H9 (cell line): Measurements from ENCODE around the gene AFF2. TPM values are rescaled to one million over a fixed set of nuclear protein-coding genes. Genes with fewer than 3 reads are reported as not detected.

ENCODE experiments used
- DNase-seq: peaks from one replicate; pipeline ENCODE4 v3.0.0-alpha.2; 2017
- H2AFZ ChIP-seq: one replicate; pipeline ENCODE4 v1.6.1; 2013; ENCODE audit warnings: mild to moderate bottlenecking, low read length, control low read depth, moderate library complexity
- H2AK5ac ChIP-seq: 2 replicates; pipeline ENCODE4 v1.6.1; 2013; ENCODE audit warnings: low read length, control low read depth, mixed read lengths; ENCODE audit not compliant: insufficient read length
- H2BK120ac ChIP-seq: one replicate; pipeline ENCODE4 v1.6.1; 2013; ENCODE audit warnings: low read depth, mild to moderate bottlenecking, low read length, control low read depth, inconsistent platforms; ENCODE audit not compliant: poor library complexity, severe bottlenecking
- H2BK12ac ChIP-seq: 2 replicates; pipeline ENCODE4 v1.6.1; 2013; ENCODE audit warnings: low read length, control low read depth, mixed read lengths, low read depth; ENCODE audit not compliant: insufficient read length
- H2BK15ac ChIP-seq: 2 replicates; pipeline ENCODE4 v1.6.1; 2013; ENCODE audit warnings: low read depth, low read length, control low read depth
- H2BK20ac ChIP-seq: one replicate; pipeline ENCODE4 v1.6.1; 2013; ENCODE audit warnings: low read depth, mild to moderate bottlenecking, low read length, control low read depth, inconsistent platforms; ENCODE audit not compliant: poor library complexity, severe bottlenecking
- H2BK5ac ChIP-seq: 2 replicates; pipeline ENCODE4 v1.6.1; 2013; ENCODE audit warnings: low read length, control low read depth, mixed read lengths; ENCODE audit not compliant: insufficient read length
- H3K14ac ChIP-seq: 2 replicates; pipeline ENCODE4 v1.6.1; 2013; ENCODE audit warnings: low read length, control low read depth; ENCODE audit not compliant: insufficient read depth
- H3K18ac ChIP-seq: 2 replicates; pipeline ENCODE4 v1.6.1; 2013; ENCODE audit warnings: low read depth, mild to moderate bottlenecking, mixed read lengths, low read length, control low read depth; ENCODE audit not compliant: insufficient read length
- H3K23ac ChIP-seq: 2 replicates; pipeline ENCODE4 v1.6.1; 2013; ENCODE audit warnings: low read length, control low read depth, mixed read lengths, low read depth; ENCODE audit not compliant: insufficient read length
- H3K23me2 ChIP-seq: 2 replicates; pipeline ENCODE4 v1.6.1; 2013; ENCODE audit warnings: low read depth, mild to moderate bottlenecking, mixed read lengths, low read length, control low read depth; ENCODE audit not compliant: insufficient read length, poor library complexity, severe bottlenecking
- H3K27ac ChIP-seq: 2 replicates; pipeline ENCODE4 v1.5.1; 2013; ENCODE audit warnings: low read length, control low read depth, mixed read lengths, low read depth; ENCODE audit not compliant: insufficient read length
- H3K27me3 ChIP-seq: 2 replicates; pipeline ENCODE4 v1.6.1; 2013; ENCODE audit warnings: low read length, control low read depth, inconsistent platforms; ENCODE audit not compliant: insufficient read depth
- H3K4ac ChIP-seq: 2 replicates; pipeline ENCODE4 v1.6.1; 2013; ENCODE audit warnings: low read depth, mild to moderate bottlenecking, control low read depth, inconsistent platforms, low read length, moderate library complexity
- H3K4me1 ChIP-seq: 2 replicates; pipeline ENCODE4 v1.6.1; 2013; ENCODE audit warnings: low read length, control low read depth, inconsistent platforms; ENCODE audit not compliant: insufficient read depth
- H3K4me2 ChIP-seq: 2 replicates; pipeline ENCODE4 v1.6.1; 2013; ENCODE audit warnings: low read length, control low read depth, mixed read lengths; ENCODE audit not compliant: insufficient read length, insufficient read depth
- H3K56ac ChIP-seq: 2 replicates; pipeline ENCODE4 v1.6.1; 2013; ENCODE audit warnings: low read depth, mild to moderate bottlenecking, mixed read lengths, low read length, control low read depth; ENCODE audit not compliant: insufficient read length
- H3K79me1 ChIP-seq: 2 replicates; pipeline ENCODE4 v1.6.1; 2013; ENCODE audit warnings: low read depth, mild to moderate bottlenecking, moderate library complexity, low read length, control low read depth, inconsistent platforms; ENCODE audit not compliant: insufficient read depth, poor library complexity, severe bottlenecking
- H3K79me2 ChIP-seq: 2 replicates; pipeline ENCODE4 v1.6.1; 2013; ENCODE audit warnings: low read length, control low read depth, inconsistent platforms; ENCODE audit not compliant: insufficient read depth
- H3K9ac ChIP-seq: 2 replicates; pipeline ENCODE4 v1.6.1; 2013; ENCODE audit warnings: low read length, control low read depth, mixed read lengths; ENCODE audit not compliant: insufficient read length; ENCODE audit errors: extremely low read depth
- H3K9me3 ChIP-seq: one replicate; pipeline ENCODE4 v1.6.1; 2013; ENCODE audit warnings: low read depth, low read length, inconsistent platforms; ENCODE audit not compliant: control insufficient read depth
- H3T11ph ChIP-seq: one replicate; pipeline ENCODE4 v1.6.1; 2013; ENCODE audit warnings: mild to moderate bottlenecking, low read length, control low read depth, inconsistent platforms
- H4K20me1 ChIP-seq: one replicate; pipeline ENCODE4 v1.6.1; 2013; ENCODE audit not compliant: control insufficient read depth, insufficient read length, insufficient read depth
- H4K5ac ChIP-seq: 2 replicates; pipeline ENCODE4 v1.6.1; 2013; ENCODE audit warnings: low read depth, mild to moderate bottlenecking, mixed read lengths, low read length, control low read depth; ENCODE audit not compliant: insufficient read length
- H4K8ac ChIP-seq: replicated peaks from 2 replicates; pipeline ENCODE4 v1.6.1; 2013; ENCODE audit warnings: low read length, control low read depth, mixed read lengths, low read depth; ENCODE audit not compliant: insufficient read length
- H4K91ac ChIP-seq: 2 replicates; pipeline ENCODE4 v1.6.1; 2013; ENCODE audit warnings: low read depth, mild to moderate bottlenecking, moderate library complexity, mixed read lengths, low read length, control low read depth; ENCODE audit not compliant: insufficient read length
- H3K27ac Mint-ChIP-seq, 3 experiments: 2 replicates in 2 of 3; 3 replicates in 1 of 3; pipeline ENCODE4 v1.8.0; 2020 to 2021; ENCODE audit warnings: mixed read lengths in 3 of 3, mild to moderate bottlenecking in 1 of 3, moderate library complexity in 1 of 3
- H3K27me3 Mint-ChIP-seq: 2 replicates; pipeline ENCODE4 v1.8.0; 2021; ENCODE audit warnings: low read depth, mild to moderate bottlenecking, moderate library complexity, mixed read lengths
- H3K36me3 Mint-ChIP-seq, 3 experiments: 2 replicates in 2 of 3; 3 replicates in 1 of 3; pipeline ENCODE4 v1.8.0; 2020 to 2021; ENCODE audit warnings: low read depth in 3 of 3, mixed read lengths in 3 of 3; ENCODE audit not compliant: insufficient read depth in 1 of 3
- H3K4me1 Mint-ChIP-seq, 2 experiments: 2 replicates each; pipeline ENCODE4 v1.8.0; 2020; ENCODE audit warnings: mixed read lengths in 2 of 2
- H3K4me3 Mint-ChIP-seq, 2 experiments: 2 replicates in 1 of 2; 3 replicates in 1 of 2; pipeline ENCODE4 v1.8.0; 2020 to 2021; ENCODE audit warnings: mild to moderate bottlenecking in 2 of 2, mixed read lengths in 2 of 2, moderate library complexity in 1 of 2
- H3K9me3 Mint-ChIP-seq, 2 experiments: 2 replicates in 1 of 2; 3 replicates in 1 of 2; pipeline ENCODE4 v1.8.0; 2020; ENCODE audit warnings: mild to moderate bottlenecking in 2 of 2, mixed read lengths in 2 of 2, moderate library complexity in 1 of 2
- WGBS: extraction: QIAGEN DNeasy Blood & Tissue Kit; methylation state at CpG from one replicate; pipeline ENCODE4 v1.1.7; 2013; ENCODE audit warnings: missing lambda C conversion rate, low lambda C conversion rate, mixed read lengths; ENCODE audit not compliant: insufficient read length; ENCODE audit errors: extremely low coverage; 5-methylcytosine and 5-hydroxymethylcytosine counted together
- total RNA-seq: library from RNA; stranded (reverse); gene quantifications from 2 replicates; pipeline ENCODE4 v1.2.1, GENCODE V29; 2021
- TF ChIP-seq, protein P1 (sequence below): fragments of 200-600 bp; sonication (generic); conservative IDR thresholded peaks from 3 replicates; pipeline ENCODE4 v1.8.0; 2021; ENCODE audit warnings: antibody characterized with exemption, mild to moderate bottlenecking

The AFF2 gene
- total RNA-seq, 1 experiment from 2014 or later: 14.6 TPM

DNA sequence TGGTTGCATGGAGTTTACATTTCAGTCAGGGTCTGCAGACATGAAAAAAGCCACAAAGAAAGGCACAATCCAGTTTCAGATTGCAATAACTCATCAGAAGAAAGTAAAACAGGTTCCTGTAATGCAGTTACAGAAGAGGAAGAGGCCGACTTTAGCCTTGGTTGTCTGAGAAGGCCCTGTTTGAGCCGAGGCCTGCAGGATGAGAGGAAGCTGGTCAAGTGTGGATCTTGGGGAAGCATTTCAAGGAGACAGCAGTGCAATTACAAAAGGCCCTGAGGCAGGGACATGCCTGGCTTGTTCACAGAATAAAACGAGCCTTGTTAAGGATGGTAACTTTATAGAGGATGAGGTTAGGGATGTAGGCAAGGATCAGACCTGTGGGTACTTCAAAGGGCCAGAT lies 62.4 kb downstream of the AFF2 start:
- no peaks in the 10 kb centered on the region for H3K79me1 ChIP-seq
- Mint-ChIP-seq H3K27ac (peak overlapping the region in 1 of 3 experiments; percentile 8; a peak in 1 of 7 replicates), H3K9me3 (peaks cover 55 to 67% of the 10 kb centered on the region in 2 experiments)

More for the DNA sequence above, 62.4 kb downstream of the AFF2 start:
- Histone ChIP-seq H3K14ac (no peak overlapping the region), H3K56ac (no peak overlapping the region), H3K23me2 (no peaks in the 10 kb centered on the region), H3K4me1 (no peaks in the 10 kb centered on the region; the same call in 1 of the 2 replicates), H3K23ac (no peak overlapping the region), H3K27me3 (no peaks in the 10 kb centered on the region), H2BK5ac (no peak overlapping the region), H2BK15ac (no peak overlapping the region), H2BK12ac (no peak overlapping the region), H3K79me2 (no peaks in the 10 kb centered on the region), H4K5ac (no peak overlapping the region), H2AK5ac (no peak overlapping the region), H4K91ac (no peak overlapping the region), H2BK20ac (no peak overlapping the region), H2AFZ (no peak overlapping the region), H3T11ph (no peak overlapping the region), H4K20me1 (no peaks in the 10 kb centered on the region), H3K4ac (no peak overlapping the region), H3K9ac (no peak overlapping the region), H3K4me2 (no peak overlapping the region), H3K9me3 (peaks cover 37% of the 10 kb centered on the region), H3K27ac (no peak overlapping the region), H2BK120ac (no peak overlapping the region), H4K8ac (no peak overlapping the region), H3K18ac (no peak overlapping the region)
- no CpG with 5 or more reads among the region's 3 CpGs for WGBS
- no peak for DNase-seq
- Mint-ChIP-seq H3K4me3 (no peak overlapping the region), H3K4me1 (peaks cover 19% of the 10 kb centered on the region in 2 experiments), H3K27me3 (no peaks in the 10 kb centered on the region; the same call in 1 of the 2 replicates), H3K36me3 (peaks cover 0 to 7% (median 7%) of the 10 kb centered on the region in 3 experiments; a peak in 6 of 7 replicates)
- TF ChIP-seq, protein P1, sequence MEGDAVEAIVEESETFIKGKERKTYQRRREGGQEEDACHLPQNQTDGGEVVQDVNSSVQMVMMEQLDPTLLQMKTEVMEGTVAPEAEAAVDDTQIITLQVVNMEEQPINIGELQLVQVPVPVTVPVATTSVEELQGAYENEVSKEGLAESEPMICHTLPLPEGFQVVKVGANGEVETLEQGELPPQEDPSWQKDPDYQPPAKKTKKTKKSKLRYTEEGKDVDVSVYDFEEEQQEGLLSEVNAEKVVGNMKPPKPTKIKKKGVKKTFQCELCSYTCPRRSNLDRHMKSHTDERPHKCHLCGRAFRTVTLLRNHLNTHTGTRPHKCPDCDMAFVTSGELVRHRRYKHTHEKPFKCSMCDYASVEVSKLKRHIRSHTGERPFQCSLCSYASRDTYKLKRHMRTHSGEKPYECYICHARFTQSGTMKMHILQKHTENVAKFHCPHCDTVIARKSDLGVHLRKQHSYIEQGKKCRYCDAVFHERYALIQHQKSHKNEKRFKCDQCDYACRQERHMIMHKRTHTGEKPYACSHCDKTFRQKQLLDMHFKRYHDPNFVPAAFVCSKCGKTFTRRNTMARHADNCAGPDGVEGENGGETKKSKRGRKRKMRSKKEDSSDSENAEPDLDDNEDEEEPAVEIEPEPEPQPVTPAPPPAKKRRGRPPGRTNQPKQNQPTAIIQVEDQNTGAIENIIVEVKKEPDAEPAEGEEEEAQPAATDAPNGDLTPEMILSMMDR: no peak
